SIG-M5 (cell line): ENCODE data around the gene CARD11.

ENCODE experiments used
- DNase-seq: peaks from one replicate; lab custom pipeline; 2025; lab: John Stamatoyannopoulos, UW

CARD11 gene

GRCh38 chr7:3020416-3020815 lies 23.3 kb downstream of the CARD11 start:
- DNase-seq: no peak

- DNase-seq: no peak
These were observed 23.9 kb downstream of the CARD11 start for GRCh38 chr7:3019801-3020200.

GRCh38 chr7:3013975-3014792 lies 29.5 kb downstream of the CARD11 start:
- no peak for DNase-seq

- DNase-seq: no peak
These were observed 32.3 kb downstream of the CARD11 start for GRCh38 chr7:3011211-3011852.

GRCh38 chr7:3010161-3010560 lies 33.5 kb downstream of the CARD11 start:
- no peak for DNase-seq

GRCh38 chr7:3009086-3009485 lies 34.6 kb downstream of the CARD11 start:
- no peak for DNase-seq

GRCh38 chr7:3008386-3008785 lies 35.3 kb downstream of the CARD11 start:
- DNase-seq: no peak

GRCh38 chr7:3007696-3008095 lies 36.0 kb downstream of the CARD11 start:
- DNase-seq: no peak

- no peak for DNase-seq
These were observed 38.4 kb downstream of the CARD11 start for GRCh38 chr7:3005257-3005656.

GRCh38 chr7:3003936-3004335 lies 39.7 kb downstream of the CARD11 start:
- no peak for DNase-seq

GRCh38 chr7:3002631-3003030 lies 41.0 kb downstream of the CARD11 start:
- DNase-seq: no peak

GRCh38 chr7:3000566-3000965 lies 43.1 kb downstream of the CARD11 start:
- no peak for DNase-seq

GRCh38 chr7:2999078-2999500 lies 44.6 kb downstream of the CARD11 start:
- DNase-seq: no peak

- DNase-seq: no peak
These were observed 46.7 kb downstream of the CARD11 start for GRCh38 chr7:2997014-2997413.

- DNase-seq: no peak
These were observed 47.5 kb downstream of the CARD11 start for GRCh38 chr7:2996141-2996540.

GRCh38 chr7:2993868-2994267 lies 49.8 kb downstream of the CARD11 start:
- no peak for DNase-seq

GRCh38 chr7:2993396-2993795 lies 50.3 kb downstream of the CARD11 start:
- DNase-seq: no peak

- no peak for DNase-seq
These were observed 52.7 kb downstream of the CARD11 start for GRCh38 chr7:2990949-2991470.

GRCh38 chr7:2986561-2986960 lies 57.1 kb downstream of the CARD11 start:
- no peak for DNase-seq

- DNase-seq: no peak
These were observed 57.8 kb downstream of the CARD11 start for GRCh38 chr7:2985866-2986265.

- DNase-seq: no peak
These were observed 59.6 kb downstream of the CARD11 start for GRCh38 chr7:2984091-2984490.

- DNase-seq: no peak
These were observed 60.1 kb downstream of the CARD11 start for GRCh38 chr7:2983586-2983985.

GRCh38 chr7:2982831-2983230 lies 60.8 kb downstream of the CARD11 start:
- no peak for DNase-seq
